Activated T-cell treated with anti-CD3 and anti-CD28 coated beads, Interleukin-2, amount 50 U/mL, for 72 hours (primary cell): ENCODE data around the gene CTNNA2. TPM values are rescaled to one million over a fixed set of nuclear protein-coding genes. Genes with fewer than 3 reads are reported as not detected.

Source experiments
- ATAC-seq, 2 donors: fragments of 150-1000 bp; cut with Tn5 transposase; replicated peaks in 1 of 2; 2 replicates each; pipeline ENCODE4 v1.10.0; 2021; ENCODE audit warnings: moderate library complexity in 2 of 2, mild to moderate bottlenecking in 1 of 2
- DNase-seq, 2 donors: peaks; one replicate each; pipeline ENCODE4 v3.0.0; 2021 to 2022; ENCODE audit warnings: mixed read lengths in 1 of 2
- H3K27ac Mint-ChIP-seq: one replicate; pipeline ENCODE4 v1.8.0; 2022; ENCODE audit warnings: mild to moderate bottlenecking, moderate library complexity, mixed read lengths
- H3K27me3 Mint-ChIP-seq: one replicate; pipeline ENCODE4 v1.8.0; 2022; ENCODE audit warnings: low read depth, mixed read lengths
- H3K36me3 Mint-ChIP-seq, 2 donors: one replicate each; pipeline ENCODE4 v1.8.0; 2022; ENCODE audit warnings: mixed read lengths in 2 of 2, mild to moderate bottlenecking in 1 of 2; ENCODE audit not compliant: insufficient read depth in 2 of 2
- H3K4me1 Mint-ChIP-seq: one replicate; pipeline ENCODE4 v1.8.0; 2022; ENCODE audit warnings: low read depth, mixed read lengths
- H3K4me3 Mint-ChIP-seq, 2 donors: one replicate each; pipeline ENCODE4 v1.8.0; 2022; ENCODE audit warnings: mild to moderate bottlenecking in 2 of 2, mixed read lengths in 2 of 2, moderate library complexity in 2 of 2
- H3K9me3 Mint-ChIP-seq, 2 donors: one replicate each; pipeline ENCODE4 v1.8.0; 2022; ENCODE audit warnings: mixed read lengths in 2 of 2
- total RNA-seq, 2 donors: library from RNA; stranded (reverse); gene quantifications; one replicate each; pipeline ENCODE4 v1.2.3, GENCODE V29; 2022

Gene CTNNA2
- total RNA-seq, 2 donors from 2014 or later: not detected

DNA sequence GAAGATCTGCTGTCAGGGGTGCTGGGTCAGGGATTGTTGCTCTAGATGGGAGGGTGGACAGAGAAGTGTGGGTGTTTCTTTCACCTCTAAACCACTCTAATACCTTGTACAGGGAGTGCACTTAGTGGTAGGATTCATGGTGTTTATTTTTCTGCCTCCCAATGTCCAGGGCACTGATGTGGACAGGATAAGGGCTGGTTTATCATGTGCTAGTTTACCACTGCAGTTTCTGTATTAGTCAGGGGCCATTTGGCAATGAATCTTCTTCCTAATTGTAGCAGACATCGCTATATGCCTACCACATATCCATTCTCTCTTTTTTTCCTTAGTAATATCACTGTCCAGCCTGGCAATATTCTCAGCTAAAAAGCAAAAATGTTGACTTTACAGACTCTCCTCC is 842.0 kb downstream of the CTNNA2 start:
- DNase-seq (no peak), ATAC-seq (no peak)
- peaks cover 4 to 7% of the 10 kb centered on the region in 2 donors for H3K9me3 Mint-ChIP-seq
- H3K27ac Mint-ChIP-seq: no peak overlapping the region
- no peaks in the 10 kb centered on the region for H3K4me1 Mint-ChIP-seq
- no peaks in the 10 kb centered on the region for H3K27me3 Mint-ChIP-seq
- H3K4me3 Mint-ChIP-seq: no peak overlapping the region
- peaks cover 0 to 2% of the 10 kb centered on the region in 2 donors for H3K36me3 Mint-ChIP-seq

DNA sequence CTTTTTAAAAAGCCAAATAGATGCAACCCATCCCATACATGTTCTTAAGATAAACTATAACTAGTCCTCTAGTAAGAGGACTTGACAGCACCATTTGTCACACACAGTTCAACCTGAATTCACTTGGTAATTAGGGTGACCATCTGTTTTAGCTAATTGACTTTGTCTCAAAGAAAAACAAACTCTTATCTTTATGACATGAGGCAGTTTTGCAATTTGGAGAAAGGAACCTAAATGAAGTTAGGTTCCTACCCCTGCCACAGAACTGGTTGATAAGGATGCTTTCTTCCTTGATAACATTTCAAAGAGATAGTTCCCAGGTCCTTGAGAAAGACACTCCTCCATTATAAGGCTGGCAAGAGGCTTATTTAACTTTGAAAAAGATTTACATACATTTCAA is 849.1 kb downstream of the CTNNA2 start:
- no peak for DNase-seq
- no peak for ATAC-seq
- H3K27ac Mint-ChIP-seq: no peak overlapping the region
- no peaks in the 10 kb centered on the region for H3K27me3 Mint-ChIP-seq
- H3K9me3 Mint-ChIP-seq: peaks cover 2 to 9% of the 10 kb centered on the region in 2 donors
- no peaks in the 10 kb centered on the region for H3K36me3 Mint-ChIP-seq
- H3K4me3 Mint-ChIP-seq: no peak overlapping the region
- H3K4me1 Mint-ChIP-seq: no peaks in the 10 kb centered on the region

GRCh38 chr2:80363330-80363729 is 850.5 kb downstream of the CTNNA2 start:
- Mint-ChIP-seq H3K4me1 (no peaks in the 10 kb centered on the region), H3K27ac (no peak overlapping the region), H3K36me3 (no peaks in the 10 kb centered on the region), H3K4me3 (no peak overlapping the region), H3K27me3 (no peaks in the 10 kb centered on the region), H3K9me3 (peaks cover 2 to 5% of the 10 kb centered on the region in 2 donors)
- DNase-seq: no peak
- no peak for ATAC-seq

DNA sequence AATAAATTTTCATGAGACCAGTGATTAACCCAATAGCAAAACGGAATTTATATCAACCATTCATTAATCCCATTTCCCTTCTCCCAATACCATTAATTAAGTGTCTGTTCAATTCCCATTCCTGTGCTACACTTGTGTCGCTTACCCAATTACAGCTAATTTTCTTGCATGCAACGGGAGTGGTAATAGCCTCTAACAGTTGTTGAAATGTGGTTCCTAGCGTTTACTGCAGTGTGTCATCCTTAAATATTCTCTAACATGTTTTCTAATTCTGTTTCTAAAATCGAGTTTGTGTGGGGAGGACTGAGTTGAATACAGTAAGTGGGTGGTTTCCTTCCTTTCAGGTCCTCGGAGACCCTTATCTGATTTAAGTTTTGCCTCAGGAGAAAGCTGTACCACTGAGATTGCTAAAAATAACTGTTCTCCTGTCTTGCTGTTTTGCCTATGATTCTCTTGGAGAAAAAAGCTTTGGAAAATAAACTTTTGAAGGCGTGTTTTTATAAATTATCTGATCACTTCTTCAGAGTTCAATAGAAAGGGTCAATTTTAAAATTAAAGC is 851.0 kb downstream of the CTNNA2 start:
- no peaks in the 10 kb centered on the region for H3K36me3 Mint-ChIP-seq
- ATAC-seq (no peak), DNase-seq (no peak)
- peaks cover 2 to 5% of the 10 kb centered on the region in 2 donors for H3K9me3 Mint-ChIP-seq
- H3K27me3 Mint-ChIP-seq: no peaks in the 10 kb centered on the region
- no peak overlapping the region for H3K4me3 Mint-ChIP-seq
- H3K27ac Mint-ChIP-seq: no peak overlapping the region
- H3K4me1 Mint-ChIP-seq: no peaks in the 10 kb centered on the region

GRCh38 chr2:80364524-80365212 is 851.8 kb downstream of the CTNNA2 start:
- Mint-ChIP-seq H3K4me3 (no peak overlapping the region), H3K27me3 (no peaks in the 10 kb centered on the region), H3K9me3 (peaks cover 5 to 6% of the 10 kb centered on the region in 2 donors), H3K4me1 (no peaks in the 10 kb centered on the region), H3K36me3 (no peaks in the 10 kb centered on the region), H3K27ac (no peak overlapping the region)
- no peak for DNase-seq
- no peak for ATAC-seq

DNA sequence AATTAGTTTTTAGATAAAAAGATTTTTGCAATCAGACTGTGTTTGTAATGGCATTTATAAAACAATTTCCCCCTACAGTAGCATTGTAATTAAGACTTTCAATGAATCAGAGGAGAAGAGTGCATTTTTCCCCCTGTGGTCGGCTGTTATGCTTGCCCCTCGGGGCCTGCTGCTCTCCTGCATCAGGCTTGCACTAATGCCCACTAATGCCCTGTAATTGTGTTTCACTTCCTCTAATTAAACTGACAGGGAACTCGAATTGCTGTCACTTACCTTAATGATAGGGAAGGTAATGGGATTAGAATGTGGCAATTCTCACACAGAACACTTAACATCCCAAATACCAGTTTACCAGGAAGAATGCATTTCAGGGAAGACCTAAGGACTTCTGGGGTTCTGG is 852.9 kb downstream of the CTNNA2 start:
- H3K27ac Mint-ChIP-seq: no peak overlapping the region
- no peaks in the 10 kb centered on the region for H3K4me1 Mint-ChIP-seq
- no peak for DNase-seq
- H3K27me3 Mint-ChIP-seq: no peaks in the 10 kb centered on the region
- peaks cover 8 to 9% of the 10 kb centered on the region in 2 donors for H3K9me3 Mint-ChIP-seq
- H3K36me3 Mint-ChIP-seq: no peaks in the 10 kb centered on the region
- ATAC-seq: no peak
- H3K4me3 Mint-ChIP-seq: no peak overlapping the region

- H3K27me3 Mint-ChIP-seq: no peaks in the 10 kb centered on the region
- H3K4me1 Mint-ChIP-seq: no peaks in the 10 kb centered on the region
- H3K36me3 Mint-ChIP-seq: no peaks in the 10 kb centered on the region
- no peak overlapping the region for H3K4me3 Mint-ChIP-seq
- no peak overlapping the region for H3K27ac Mint-ChIP-seq
- DNase-seq (no peak), ATAC-seq (no peak)
- peaks cover 7 to 12% of the 10 kb centered on the region in 2 donors for H3K9me3 Mint-ChIP-seq
These were observed 857.6 kb downstream of the CTNNA2 start for GRCh38 chr2:80370375-80371009.

GRCh38 chr2:80374105-80374504 is 861.3 kb downstream of the CTNNA2 start:
- no peaks in the 10 kb centered on the region for H3K36me3 Mint-ChIP-seq
- no peaks in the 10 kb centered on the region for H3K4me1 Mint-ChIP-seq
- no peaks in the 10 kb centered on the region for H3K27me3 Mint-ChIP-seq
- no peak overlapping the region for H3K27ac Mint-ChIP-seq
- peaks cover 15 to 16% of the 10 kb centered on the region in 2 donors for H3K9me3 Mint-ChIP-seq
- no peak overlapping the region for H3K4me3 Mint-ChIP-seq
- DNase-seq (no peak), ATAC-seq (no peak)

- Mint-ChIP-seq H3K4me3 (no peak overlapping the region), H3K27me3 (no peaks in the 10 kb centered on the region), H3K27ac (no peak overlapping the region), H3K4me1 (no peaks in the 10 kb centered on the region), H3K36me3 (no peaks in the 10 kb centered on the region), H3K9me3 (peaks cover 8 to 14% of the 10 kb centered on the region in 2 donors)
- ATAC-seq: no peak
- no peak for DNase-seq
These were observed 864.2 kb downstream of the CTNNA2 start for GRCh38 chr2:80377071-80377470.

GRCh38 chr2:80380736-80381135 is 867.9 kb downstream of the CTNNA2 start:
- Mint-ChIP-seq H3K9me3 (peaks cover 12 to 16% of the 10 kb centered on the region in 2 donors), H3K27ac (no peak overlapping the region), H3K4me1 (no peaks in the 10 kb centered on the region), H3K27me3 (no peaks in the 10 kb centered on the region), H3K36me3 (no peaks in the 10 kb centered on the region), H3K4me3 (no peak overlapping the region)
- ATAC-seq (no peak), DNase-seq (no peak)

GRCh38 chr2:80381666-80382065 is 868.8 kb downstream of the CTNNA2 start:
- Mint-ChIP-seq H3K9me3 (peaks cover 10 to 18% of the 10 kb centered on the region in 2 donors), H3K27ac (no peak overlapping the region), H3K36me3 (no peaks in the 10 kb centered on the region), H3K27me3 (no peaks in the 10 kb centered on the region), H3K4me3 (no peak overlapping the region), H3K4me1 (no peaks in the 10 kb centered on the region)
- ATAC-seq: no peak
- no peak for DNase-seq

- Mint-ChIP-seq H3K36me3 (no peaks in the 10 kb centered on the region), H3K27me3 (no peaks in the 10 kb centered on the region), H3K27ac (no peak overlapping the region), H3K4me3 (no peak overlapping the region), H3K9me3 (peaks cover 0 to 11% of the 10 kb centered on the region in 2 donors), H3K4me1 (no peaks in the 10 kb centered on the region)
- ATAC-seq (no peak), DNase-seq (no peak)
These were observed 879.6 kb downstream of the CTNNA2 start for GRCh38 chr2:80392441-80392840.

GRCh38 chr2:80393991-80394390 is 881.1 kb downstream of the CTNNA2 start:
- no peaks in the 10 kb centered on the region for H3K4me1 Mint-ChIP-seq
- peaks cover 0 to 2% of the 10 kb centered on the region in 2 donors for H3K36me3 Mint-ChIP-seq
- H3K9me3 Mint-ChIP-seq: peaks cover 0 to 12% of the 10 kb centered on the region in 2 donors
- DNase-seq (no peak), ATAC-seq (no peak)
- no peak overlapping the region for H3K4me3 Mint-ChIP-seq
- no peak overlapping the region for H3K27ac Mint-ChIP-seq
- H3K27me3 Mint-ChIP-seq: no peaks in the 10 kb centered on the region
